ENCODE results near the gene P2RX2.

DNA sequence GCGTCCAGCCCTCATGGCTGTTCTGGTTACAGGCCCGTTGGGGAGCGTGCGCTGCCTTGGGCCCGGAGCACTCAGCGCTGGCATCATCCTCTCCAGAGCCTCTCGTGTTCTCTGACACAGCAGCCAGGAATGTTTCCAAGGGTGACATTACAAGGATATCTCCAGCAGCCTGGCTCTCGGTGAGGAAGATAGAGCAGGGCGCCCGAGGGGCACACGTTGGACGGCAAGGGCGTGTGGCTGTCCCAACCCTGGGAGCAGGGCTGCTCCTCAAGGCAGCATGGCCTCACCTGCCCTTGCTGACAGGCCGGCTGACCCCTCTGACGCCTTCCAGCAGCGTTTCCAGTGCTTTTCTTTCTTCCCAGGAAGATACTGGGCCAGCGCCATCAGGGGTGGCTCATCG is 22.6 kb upstream of the P2RX2 start:
- no peak for TF ChIP-seq GATA2 (IDR thresholded peaks at IDR 0.05; ENCODE audit: low read depth, low read length)
- TF ChIP-seq GATA3 (IDR thresholded peaks at IDR 0.05; ENCODE audit: low read depth, low read length), result no peak
